Rectal smooth muscle tissue (tissue), 1 donor: ENCODE results near the gene PPIF.
A peak's percentile ranks its signal among the peaks of the same experiment; 100 is the strongest.
"Not testable (repeated sequence)": the region's sequence is repeated elsewhere in the genome, so short reads cannot be mapped to it uniquely, and the experiment has no call there.

Experiments
- H3K27ac ChIP-seq: one replicate; pipeline ENCODE4 v1.7.0; 2013; ENCODE audit warnings: low read depth, low read length, inconsistent platforms
- H3K27me3 ChIP-seq: one replicate; pipeline ENCODE4 v1.7.0; 2013; ENCODE audit warnings: low read length; ENCODE audit not compliant: control insufficient read depth, insufficient read depth
- H3K36me3 ChIP-seq: one replicate; pipeline ENCODE4 v1.7.0; 2013; ENCODE audit warnings: low read length; ENCODE audit not compliant: control insufficient read depth, insufficient read depth
- H3K4me1 ChIP-seq: one replicate; pipeline ENCODE4 v1.7.0; 2013; ENCODE audit warnings: low read length; ENCODE audit not compliant: control insufficient read depth, insufficient read depth
- H3K4me3 ChIP-seq: one replicate; pipeline ENCODE4 v1.7.0; 2013; ENCODE audit warnings: low read length
- H3K9ac ChIP-seq: one replicate; pipeline ENCODE4 v1.7.0; 2013; ENCODE audit warnings: low read length

Gene PPIF

GRCh38 chr10:79337783-79338469, 9.3 kb upstream of the PPIF start:
- H3K9ac ChIP-seq, H3K4me3 ChIP-seq, H3K36me3 ChIP-seq, H3K4me1 ChIP-seq, H3K27me3 ChIP-seq, H3K27ac ChIP-seq: not testable (repeated sequence)

- H3K4me1 ChIP-seq = peaks cover 5% of the 10 kb centered on the region
- H3K27me3 ChIP-seq = no peaks in the 10 kb centered on the region
- no peak overlapping the region for H3K27ac ChIP-seq
- no peaks in the 10 kb centered on the region for H3K36me3 ChIP-seq
- H3K4me3 ChIP-seq = no peak overlapping the region
- H3K9ac ChIP-seq = no peak overlapping the region
Measured at GRCh38 chr10:79339266-79339665, 8.0 kb upstream of the PPIF start.

- no peaks in the 10 kb centered on the region for H3K27me3 ChIP-seq
- H3K9ac ChIP-seq = no peak overlapping the region
- no peak overlapping the region for H3K4me3 ChIP-seq
- H3K27ac ChIP-seq = no peak overlapping the region
- H3K36me3 ChIP-seq = no peaks in the 10 kb centered on the region
- H3K4me1 ChIP-seq = peaks cover 5% of the 10 kb centered on the region
Measured at GRCh38 chr10:79340646-79341244, 6.5 kb upstream of the PPIF start.

GRCh38 chr10:79342295-79342761, 4.9 kb upstream of the PPIF start:
- Histone ChIP-seq H3K4me1 (peaks cover 4% of the 10 kb centered on the region), H3K27me3 (no peaks in the 10 kb centered on the region), H3K36me3 (no peaks in the 10 kb centered on the region), H3K9ac (no peak overlapping the region), H3K27ac (no peak overlapping the region), H3K4me3 (no peak overlapping the region)

- Histone ChIP-seq H3K27ac (no peak overlapping the region), H3K9ac (no peak overlapping the region), H3K4me1 (peaks cover 4% of the 10 kb centered on the region), H3K27me3 (no peaks in the 10 kb centered on the region), H3K36me3 (no peaks in the 10 kb centered on the region), H3K4me3 (no peak overlapping the region)
Measured at GRCh38 chr10:79342811-79343561, 4.3 kb upstream of the PPIF start.

- Histone ChIP-seq H3K27ac (no peak overlapping the region), H3K36me3 (peaks cover 4% of the 10 kb centered on the region), H3K4me3 (no peak overlapping the region), H3K4me1 (peaks cover 7% of the 10 kb centered on the region), H3K27me3 (no peaks in the 10 kb centered on the region), H3K9ac (no peak overlapping the region)
Measured at GRCh38 chr10:79344502-79345195, 2.6 kb upstream of the PPIF start.

- peaks cover 7% of the 10 kb centered on the region for H3K4me1 ChIP-seq
- no peaks in the 10 kb centered on the region for H3K27me3 ChIP-seq
- no peak overlapping the region for H3K27ac ChIP-seq
- H3K9ac ChIP-seq = no peak overlapping the region
- peaks cover 11% of the 10 kb centered on the region for H3K36me3 ChIP-seq
- H3K4me3 ChIP-seq = no peak overlapping the region
Measured at GRCh38 chr10:79345241-79346011, 1.8 kb upstream of the PPIF start.

GRCh38 chr10:79346012-79346340, 1.3 kb upstream of the PPIF start:
- no peak overlapping the region for H3K4me3 ChIP-seq
- no peaks in the 10 kb centered on the region for H3K27me3 ChIP-seq
- H3K36me3 ChIP-seq = peaks cover 16% of the 10 kb centered on the region
- H3K4me1 ChIP-seq = peaks cover 7% of the 10 kb centered on the region
- no peak overlapping the region for H3K27ac ChIP-seq
- H3K9ac ChIP-seq = no peak overlapping the region

GRCh38 chr10:79346388-79347225, 662 bp upstream of the PPIF start:
- H3K4me1 ChIP-seq = peaks cover 7% of the 10 kb centered on the region
- no peak overlapping the region for H3K9ac ChIP-seq
- no peak overlapping the region for H3K27ac ChIP-seq

GRCh38 chr10:79347894-79348639, 798 bp downstream of the PPIF start:
- H3K27me3 ChIP-seq = no peaks in the 10 kb centered on the region
- H3K36me3 ChIP-seq = peaks cover 29% of the 10 kb centered on the region
- H3K9ac ChIP-seq = peak overlapping the region; percentile 82
- H3K27ac ChIP-seq = peak overlapping the region; percentile 87
- peaks cover 7% of the 10 kb centered on the region for H3K4me1 ChIP-seq
- peak overlapping the region; percentile 89 for H3K4me3 ChIP-seq

More at GRCh38 chr10:79346388-79347225, 662 bp upstream of the PPIF start:
- H3K27me3 ChIP-seq = no peaks in the 10 kb centered on the region
- H3K4me3 ChIP-seq = no peak overlapping the region
- H3K36me3 ChIP-seq = peaks cover 19% of the 10 kb centered on the region

- Histone ChIP-seq H3K4me3 (peak overlapping the region; percentile 89), H3K27me3 (no peaks in the 10 kb centered on the region), H3K27ac (no peak overlapping the region), H3K9ac (no peak overlapping the region), H3K4me1 (peaks cover 7% of the 10 kb centered on the region), H3K36me3 (peaks cover 35% of the 10 kb centered on the region)
Measured at GRCh38 chr10:79348640-79348988, 1.3 kb downstream of the PPIF start.
